NCI-H1694 treated with DMSO at 0.1 percent for 48 hours (cell line): ENCODE data around the gene ZNF552.
A peak's percentile ranks its signal among the peaks of the same experiment; 100 is the strongest.
"Not testable (repeated sequence)": the region's sequence is repeated elsewhere in the genome, so short reads cannot be mapped to it uniquely, and the experiment has no call there.

Experiments used
- DNase-seq: peaks from one replicate; lab custom pipeline; 2025; lab: John Stamatoyannopoulos, UW

The ZNF552 gene

DNA sequence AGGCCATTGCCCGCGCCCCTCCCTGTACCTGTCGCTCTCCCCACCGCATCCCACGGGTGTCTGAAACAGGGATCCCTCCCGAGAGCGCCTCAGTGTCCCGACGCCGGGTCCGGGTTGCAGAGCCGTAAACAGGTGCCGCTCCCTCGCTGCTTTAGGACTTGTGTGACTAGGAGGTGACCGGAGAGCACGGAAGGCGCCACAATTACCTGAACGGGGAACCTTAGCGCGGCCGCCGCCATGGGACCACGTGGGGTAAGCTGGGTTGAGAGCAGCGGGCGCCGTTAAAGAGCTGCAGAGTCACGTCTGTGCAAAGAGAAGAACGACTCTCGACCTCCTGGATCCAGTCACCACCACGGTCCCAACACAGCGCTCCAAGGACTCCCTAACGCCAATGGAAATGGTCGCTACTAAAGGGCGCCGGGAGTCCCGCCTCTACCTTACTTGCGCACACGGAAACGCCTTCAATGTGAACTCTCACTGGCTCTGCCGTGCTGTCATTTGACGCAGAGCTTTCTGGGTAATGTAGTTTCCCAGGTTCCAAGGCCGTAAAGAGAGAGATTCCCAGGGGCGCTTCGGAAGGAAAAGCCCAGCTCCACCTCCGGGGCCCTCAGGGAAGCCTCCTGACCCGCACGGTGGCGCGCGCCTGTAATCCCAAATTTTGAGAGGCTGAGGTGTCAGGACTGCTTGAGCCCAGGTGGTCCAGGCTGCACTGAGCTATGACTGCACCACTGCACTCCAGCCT, at the start of gene ZNF552:
TSS of gene ZNF552 (minus strand) at position 409 of the 742 bp plus-strand sequence. CDS start at position 239, 170 bp downstream.
- peak; percentile 85 for DNase-seq

DNA sequence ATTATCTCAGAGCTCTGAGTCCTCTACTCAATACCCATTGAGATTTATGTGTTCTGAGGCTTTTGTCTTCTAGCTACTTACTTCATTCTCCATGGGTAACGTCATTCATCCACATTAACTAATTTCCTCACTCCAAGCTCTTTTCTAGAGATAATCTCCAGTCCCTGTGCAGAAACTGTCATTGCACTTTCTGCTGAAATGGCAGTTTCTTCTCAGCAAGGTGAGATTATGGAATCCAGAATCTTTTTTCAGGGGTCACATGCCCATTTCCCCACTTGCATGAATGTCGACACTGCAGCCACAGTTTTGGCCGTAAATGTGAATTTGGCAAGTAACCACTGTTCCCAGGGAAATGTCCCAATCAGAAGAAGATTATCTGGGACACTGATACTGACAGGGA, 47.6 kb upstream of the ZNF552 start:
- not testable (repeated sequence) for DNase-seq

DNA sequence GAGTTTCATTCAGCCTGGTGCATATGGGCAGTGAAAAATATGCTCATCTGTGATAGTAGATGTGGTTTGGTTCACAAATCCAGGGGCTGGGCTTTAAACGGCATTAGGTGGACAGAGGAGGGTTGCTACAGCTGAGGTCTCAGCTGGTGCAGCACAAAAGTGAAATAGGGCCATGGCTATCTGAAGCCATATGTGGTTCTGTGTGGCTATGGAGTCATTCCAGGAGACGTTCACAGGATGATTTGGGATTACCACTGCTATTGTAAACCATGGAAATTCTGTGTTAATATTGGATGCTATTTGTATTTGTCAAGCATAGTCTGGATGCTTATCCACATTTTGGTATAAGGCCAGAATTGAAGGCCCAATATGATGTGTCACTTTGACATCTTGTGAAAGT, 39.4 kb upstream of the ZNF552 start:
- DNase-seq: not testable (repeated sequence)

DNA sequence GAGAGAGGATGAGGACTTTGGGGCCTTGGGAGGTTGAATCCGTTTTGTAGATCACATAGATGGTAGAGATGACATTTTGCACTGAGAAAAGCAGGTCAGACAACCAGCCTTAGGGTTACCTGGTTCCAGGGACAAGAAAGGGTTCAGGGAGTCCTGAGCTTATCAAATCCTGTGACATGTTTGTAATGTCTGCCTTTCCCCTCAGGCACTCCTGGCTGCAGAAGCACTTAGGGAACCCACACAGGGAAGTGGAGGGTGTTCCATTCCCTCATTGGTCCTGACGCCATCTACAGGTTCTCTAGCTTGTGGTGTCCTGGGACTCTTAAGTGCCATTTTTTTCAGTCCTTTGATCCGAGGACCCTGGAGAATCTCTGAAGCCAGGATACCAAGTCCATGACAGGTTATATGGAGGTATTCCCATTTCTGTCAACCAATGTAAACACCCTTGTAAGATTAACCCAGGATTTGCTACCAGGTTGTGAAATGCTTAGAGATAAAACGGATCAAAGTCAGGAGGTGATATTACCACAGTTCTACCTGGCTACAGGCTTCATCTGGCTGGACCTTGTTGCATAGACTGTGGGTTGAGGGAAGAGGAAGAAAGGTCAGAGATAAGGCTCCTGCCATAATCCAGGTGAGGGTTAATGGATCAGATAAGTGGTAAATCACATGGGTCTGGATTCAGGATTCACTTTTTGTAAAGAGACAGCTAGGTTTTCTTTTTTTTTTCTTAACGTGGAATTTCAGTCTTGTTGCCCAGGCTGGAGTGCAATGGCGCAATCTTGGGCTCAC, 37.3 kb upstream of the ZNF552 start:
- DNase-seq: not testable (repeated sequence)

DNA sequence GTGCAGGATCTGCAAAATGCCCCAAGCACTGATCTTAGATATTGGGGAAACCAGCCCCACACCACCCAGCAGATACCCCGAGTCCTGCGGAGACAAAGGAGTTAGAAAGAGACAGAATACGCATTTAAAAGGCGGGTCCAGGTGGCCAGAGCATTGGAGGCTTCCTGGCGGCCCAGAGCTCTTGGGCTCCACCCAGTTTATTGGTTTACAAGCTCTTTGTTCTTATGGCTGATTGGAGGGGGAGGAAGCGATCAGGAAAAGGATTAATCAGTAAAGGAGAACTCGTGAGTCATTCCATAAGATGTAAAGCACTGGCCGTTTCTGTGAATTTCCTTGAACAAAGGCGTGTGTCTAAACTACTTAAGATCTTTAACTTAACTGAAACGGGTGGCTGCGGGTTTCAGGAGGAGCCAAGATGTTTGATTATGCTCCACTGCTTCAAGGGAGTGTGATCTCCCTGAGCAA, 35.9 kb upstream of the ZNF552 start:
- DNase-seq: no peak

DNA sequence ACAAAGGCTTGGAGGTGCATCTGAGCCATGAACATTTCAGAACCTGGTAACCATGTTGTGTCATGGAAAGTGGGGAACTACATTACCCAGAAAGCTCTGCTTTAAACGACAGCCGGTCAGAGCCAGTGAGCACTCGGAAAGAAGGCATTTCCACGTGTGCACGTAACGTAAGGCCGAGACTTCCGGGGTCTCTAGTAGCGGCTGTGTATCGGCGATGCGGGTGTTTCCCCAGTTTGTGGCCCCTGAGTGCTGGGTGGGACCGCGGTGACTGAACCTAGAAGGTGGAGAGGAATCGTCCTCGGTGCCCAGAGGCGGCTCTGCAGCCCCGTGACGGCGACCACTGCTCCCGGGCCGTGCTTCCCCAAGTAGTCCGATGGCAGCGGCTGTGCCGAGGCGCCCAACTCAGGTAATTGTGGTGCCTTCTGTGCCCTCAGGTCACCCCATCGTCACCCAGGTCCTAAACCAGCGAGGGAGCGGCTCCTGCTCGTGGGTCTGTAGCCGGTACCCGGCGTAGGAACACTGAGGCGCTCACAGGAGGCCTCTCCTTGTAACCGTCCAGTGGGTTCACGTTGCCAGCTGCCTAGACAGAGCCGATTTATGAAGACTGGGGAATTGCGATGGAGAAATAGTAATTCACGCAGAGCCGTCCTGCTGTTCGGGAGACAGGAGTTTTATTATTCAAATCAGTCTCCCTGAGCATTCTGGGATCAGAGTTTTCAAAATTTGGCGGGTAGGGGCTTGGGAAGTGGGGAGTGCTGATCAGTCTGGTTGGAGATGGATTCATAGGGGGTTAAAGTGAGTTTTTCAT, 35.2 kb upstream of the ZNF552 start, which contains the start of gene ZNF587:
TSS of gene ZNF587 (plus strand) at position 194 of the 808 bp plus-strand sequence. CDS start at position 374, 180 bp downstream.
- DNase-seq: peak; percentile 36

DNA sequence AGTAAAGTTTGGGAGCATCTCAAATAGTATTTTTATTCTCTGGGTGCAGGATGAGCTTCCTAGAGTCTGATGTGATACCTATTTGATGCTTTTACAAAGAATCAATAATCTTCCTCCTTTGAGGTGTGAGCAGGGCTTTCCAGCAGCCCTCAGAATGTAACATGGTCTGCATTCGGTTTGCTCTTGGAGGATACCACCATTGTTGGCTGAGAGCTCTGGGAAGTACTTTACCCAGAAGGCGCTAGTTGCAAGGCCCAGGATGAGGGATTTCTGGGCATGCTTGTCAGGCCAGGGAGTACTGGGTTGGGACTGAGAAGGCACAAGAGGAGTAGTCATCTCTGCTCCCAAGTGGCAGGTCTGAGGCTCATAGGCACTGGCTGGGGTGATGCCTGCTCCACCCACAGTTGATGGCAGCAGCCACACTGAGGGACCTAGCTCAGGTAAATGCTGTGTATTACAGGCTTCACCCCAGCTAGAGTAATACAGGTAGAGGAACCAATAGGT, 34.5 kb upstream of the ZNF552 start:
- DNase-seq: not testable (repeated sequence)

DNA sequence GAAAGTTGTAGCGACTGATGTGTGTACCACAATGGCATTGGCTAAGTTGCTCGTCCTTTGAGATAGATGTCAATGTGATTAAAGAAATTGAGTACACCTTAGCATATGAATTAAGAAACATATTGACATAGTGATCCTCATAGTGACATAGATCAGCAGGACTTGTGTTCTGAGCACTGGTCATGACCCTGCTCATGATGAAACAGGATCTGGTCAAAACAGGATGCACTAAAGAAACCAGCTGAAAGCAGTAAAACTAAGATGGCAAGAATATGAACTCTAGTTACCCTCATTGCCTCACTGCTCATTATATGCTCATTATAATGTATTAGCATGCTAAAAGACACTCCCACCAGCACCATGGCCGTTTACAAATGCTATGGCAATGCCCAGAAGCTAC, 32.5 kb upstream of the ZNF552 start:
- not testable (repeated sequence) for DNase-seq

DNA sequence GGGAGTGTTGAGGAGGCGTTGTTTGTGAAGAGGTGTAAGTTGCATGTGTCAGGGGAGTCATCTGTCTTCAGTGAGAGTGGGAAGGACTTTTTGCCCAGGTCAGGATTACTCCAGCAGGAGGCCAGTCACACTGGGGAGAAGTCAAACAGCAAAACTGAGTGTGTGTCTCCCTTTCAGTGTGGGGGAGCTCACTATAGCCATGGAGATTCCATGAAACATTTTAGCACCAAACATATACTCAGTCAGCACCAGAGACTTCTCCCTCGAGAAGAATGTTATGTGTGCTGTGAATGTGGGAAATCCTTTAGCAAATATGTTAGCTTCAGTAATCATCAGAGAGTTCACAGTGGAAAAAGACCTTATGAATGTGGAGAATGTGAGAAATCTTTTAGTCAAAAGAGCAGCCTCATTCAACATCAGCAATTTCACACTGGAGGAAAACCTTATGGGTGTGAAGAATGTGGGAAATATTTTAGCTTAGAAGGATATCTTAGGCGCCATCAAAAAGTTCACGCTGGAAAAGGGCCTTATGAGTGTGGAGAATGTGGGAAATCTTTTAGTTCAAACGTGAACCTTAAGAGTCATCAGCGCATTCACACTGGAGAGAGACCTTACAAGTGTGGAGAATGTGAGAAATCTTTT, 26.5 kb upstream of the ZNF552 start:
- DNase-seq: no peak

DNA sequence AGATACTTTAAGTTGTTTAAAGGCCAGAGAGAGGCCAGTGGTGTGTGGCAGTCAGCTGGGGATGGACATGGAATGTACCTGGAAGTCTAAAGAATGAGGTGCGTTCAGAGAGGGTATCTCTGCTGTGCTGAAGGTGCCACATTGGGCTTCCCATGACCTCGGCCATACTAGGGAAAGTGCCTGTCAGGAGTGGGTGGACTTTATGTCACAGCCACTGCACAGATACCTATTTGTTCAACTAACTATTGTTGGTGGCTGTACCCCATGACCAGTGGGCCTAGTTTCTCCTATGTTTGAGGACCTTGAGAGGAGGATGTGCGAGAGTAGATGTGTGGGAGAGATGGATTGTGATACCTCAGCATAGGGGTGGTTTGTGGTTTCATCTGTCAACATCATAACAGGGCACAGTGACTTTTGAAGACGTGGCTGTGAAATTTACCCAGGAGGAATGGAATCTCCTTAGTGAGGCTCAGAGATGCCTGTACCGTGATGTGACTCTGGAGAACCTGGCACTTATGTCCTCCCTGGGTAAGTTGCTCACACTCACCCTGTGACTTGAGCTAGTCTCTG, 24.0 kb upstream of the ZNF552 start:
- not testable (repeated sequence) for DNase-seq

DNA sequence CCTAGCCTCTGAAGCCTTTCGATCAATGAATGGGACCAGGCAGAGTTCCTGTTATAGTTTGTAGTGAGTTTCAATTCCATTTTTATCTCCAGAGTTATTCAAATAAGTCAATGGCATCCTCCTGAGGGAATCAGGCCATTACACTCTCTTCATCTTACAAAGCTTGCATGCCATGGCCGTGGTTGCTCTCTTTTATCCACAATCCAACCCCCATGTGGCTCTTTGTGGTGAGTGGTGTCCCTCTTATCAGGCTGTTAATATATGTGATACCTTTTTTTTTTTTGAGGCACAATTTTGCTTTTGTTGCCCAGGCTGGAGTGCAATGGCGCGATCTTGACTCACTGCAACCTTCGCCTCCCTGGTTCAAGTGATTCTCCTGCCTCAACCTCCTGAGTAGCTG, 22.3 kb upstream of the ZNF552 start:
- DNase-seq: not testable (repeated sequence)

DNA sequence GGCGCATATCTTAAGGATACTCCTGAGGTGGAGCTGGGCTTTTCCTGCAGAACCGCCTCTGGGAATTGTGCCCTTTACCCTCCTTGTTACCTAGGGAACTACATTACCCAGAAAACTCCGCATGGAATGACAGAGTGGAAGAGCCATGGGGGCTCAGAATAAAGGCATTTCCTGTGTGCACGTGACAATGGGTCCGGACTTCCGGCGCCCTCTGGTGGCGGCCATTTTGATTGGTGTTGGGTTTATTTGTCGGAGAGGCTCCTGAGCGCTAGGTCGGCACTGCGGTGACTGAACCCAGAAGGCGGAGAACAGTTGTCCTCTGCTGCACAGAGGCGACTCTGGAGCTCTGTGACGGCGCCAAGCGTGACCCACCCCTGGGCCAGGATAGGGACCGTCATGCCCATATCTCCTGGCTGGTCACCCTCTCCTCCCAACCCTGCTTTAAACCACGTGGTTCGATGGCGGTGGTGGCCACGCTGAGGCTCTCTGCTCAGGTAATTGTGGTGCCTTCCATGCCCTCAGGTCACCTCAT, 15.4 kb upstream of the ZNF552 start, which contains the start of gene ZNF587B:
TSS of gene ZNF587B (plus strand) at position 229 of the 532 bp plus-strand sequence. CDS start at position 459, 230 bp downstream.
- DNase-seq: no peak

DNA sequence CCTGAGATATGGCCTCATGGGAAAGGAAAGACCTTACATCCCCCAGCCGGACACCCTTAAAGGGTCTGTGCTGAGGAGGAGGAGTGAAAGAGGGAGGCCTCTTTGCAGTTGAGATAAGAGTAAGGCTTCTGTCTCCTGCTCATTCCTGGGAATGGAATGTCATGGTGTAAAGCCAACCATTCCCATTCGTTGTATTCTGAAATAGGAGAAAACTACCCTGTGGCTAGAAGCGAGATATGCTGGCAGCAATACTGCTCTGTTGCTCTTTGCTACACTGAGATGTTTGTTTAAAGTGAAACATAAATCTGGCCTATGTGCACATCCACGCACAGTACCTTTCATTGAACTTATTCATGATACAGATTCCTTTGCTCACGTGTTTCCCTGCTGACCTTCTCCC, 14.6 kb upstream of the ZNF552 start:
- no peak for DNase-seq

DNA sequence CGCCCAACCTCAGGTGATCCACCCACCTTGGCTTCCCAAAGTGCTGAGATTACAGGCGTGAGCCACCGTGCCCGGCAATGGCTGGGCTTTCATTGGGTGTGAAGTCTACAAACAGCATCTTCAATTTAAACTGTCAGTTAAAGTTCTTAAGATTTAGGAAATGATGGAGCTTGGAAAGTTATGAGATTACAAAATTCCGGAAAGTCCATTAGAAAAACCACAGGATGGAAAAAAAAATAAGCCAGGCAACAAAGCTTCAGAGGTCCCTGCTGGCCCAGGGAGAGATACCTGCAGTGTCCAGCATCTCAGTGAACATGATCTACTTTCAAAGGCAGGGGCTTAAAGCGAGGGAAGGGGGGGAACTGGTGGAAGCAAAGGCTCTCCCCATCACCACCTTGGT, 10.8 kb upstream of the ZNF552 start:
- DNase-seq: no peak

DNA sequence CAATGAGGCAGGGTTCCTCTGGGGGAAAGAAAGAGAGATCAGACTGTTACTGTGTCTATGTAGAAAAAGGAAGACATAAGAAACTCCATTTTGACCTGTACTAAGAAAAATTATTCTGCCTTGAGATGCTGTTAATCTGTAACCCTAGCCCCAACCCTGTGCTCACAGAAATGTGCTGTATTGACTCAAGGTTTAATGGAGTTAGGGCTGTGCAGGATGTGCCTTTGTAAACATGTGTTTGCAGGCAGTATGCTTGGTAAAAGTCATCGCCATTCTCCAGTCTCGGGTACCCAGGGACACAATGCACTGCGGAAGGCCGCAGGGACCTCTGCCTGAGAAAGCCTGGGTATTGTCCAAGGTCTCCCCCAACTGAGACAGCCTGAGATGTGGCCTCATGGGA, 8.9 kb upstream of the ZNF552 start:
- not testable (repeated sequence) for DNase-seq

DNA sequence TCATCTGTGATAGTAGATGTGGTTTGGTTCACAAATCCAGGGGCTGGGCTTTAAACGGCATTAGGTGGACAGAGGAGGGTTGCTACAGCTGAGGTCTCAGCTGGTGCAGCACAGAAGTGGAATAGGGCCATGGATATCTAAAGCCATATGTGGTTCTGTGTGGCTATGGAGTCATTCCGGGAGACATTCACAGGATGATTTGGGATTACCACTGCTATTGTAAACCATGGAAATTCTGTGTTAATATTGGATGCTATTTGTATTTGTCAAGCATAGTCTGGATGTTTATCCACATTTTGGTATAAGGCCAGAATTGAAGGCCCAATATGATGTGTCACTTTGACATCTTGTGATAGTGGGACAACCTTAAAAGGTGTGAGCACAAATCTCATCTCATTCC, 8.4 kb upstream of the ZNF552 start:
- DNase-seq: not testable (repeated sequence)

DNA sequence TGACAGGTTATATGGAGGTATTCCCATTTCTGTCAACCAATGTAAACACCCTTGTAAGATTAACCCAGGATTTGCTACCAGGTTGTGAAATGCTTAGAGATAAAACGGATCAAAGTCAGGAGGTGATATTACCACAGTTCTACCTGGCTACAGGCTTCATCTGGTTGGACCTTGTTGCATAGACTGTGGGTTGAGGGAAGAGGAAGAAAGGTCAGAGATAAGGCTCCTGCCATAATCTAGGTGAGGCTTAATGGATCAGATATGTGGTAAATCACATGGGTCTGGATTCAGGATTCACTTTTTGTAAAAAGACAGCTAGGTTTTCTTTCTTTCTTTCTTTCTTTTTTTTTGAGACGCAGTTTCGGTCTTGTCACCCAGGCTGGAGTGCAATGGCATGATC, 6.8 kb upstream of the ZNF552 start:
- DNase-seq: not testable (repeated sequence)

DNA sequence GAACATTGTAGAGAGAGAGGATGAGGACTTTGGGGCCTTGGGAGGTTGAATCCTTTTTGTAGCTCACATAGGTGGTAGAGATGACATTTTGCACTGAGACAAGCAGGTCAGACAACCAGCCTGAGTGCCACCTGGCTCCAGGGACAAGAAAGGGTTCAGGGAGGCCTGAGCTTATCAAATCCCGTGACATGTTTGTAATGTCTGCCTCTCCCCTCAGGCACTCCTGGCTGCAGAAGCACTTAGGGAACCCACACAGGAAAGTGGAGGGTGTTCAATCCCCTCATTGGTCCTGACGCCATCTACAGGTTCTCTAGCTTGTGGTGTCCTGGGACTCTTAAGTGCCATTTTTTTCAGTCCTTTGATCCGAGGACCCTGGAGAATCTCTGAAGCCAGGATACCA, 6.4 kb upstream of the ZNF552 start:
- DNase-seq: not testable (repeated sequence)

DNA sequence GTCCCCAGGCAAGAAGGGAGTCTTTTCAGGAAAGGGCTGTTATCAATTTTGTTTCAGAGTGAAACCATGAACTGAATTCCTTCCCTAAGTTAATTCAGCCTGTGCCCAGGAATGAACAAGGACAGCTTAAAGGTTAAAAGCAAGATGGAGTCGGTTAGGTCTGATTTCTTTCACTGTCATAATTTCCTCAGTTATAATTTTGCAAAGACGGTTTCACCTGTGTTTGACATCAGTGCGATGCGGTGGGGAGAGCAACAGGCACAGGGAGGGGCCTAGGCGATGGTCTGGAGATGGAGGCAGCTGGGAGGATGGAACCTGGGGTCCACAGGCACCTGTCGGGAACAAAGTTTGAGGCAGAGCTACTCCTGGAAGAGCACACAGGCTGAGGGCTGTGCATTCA, 5.9 kb upstream of the ZNF552 start:
- DNase-seq: no peak

DNA sequence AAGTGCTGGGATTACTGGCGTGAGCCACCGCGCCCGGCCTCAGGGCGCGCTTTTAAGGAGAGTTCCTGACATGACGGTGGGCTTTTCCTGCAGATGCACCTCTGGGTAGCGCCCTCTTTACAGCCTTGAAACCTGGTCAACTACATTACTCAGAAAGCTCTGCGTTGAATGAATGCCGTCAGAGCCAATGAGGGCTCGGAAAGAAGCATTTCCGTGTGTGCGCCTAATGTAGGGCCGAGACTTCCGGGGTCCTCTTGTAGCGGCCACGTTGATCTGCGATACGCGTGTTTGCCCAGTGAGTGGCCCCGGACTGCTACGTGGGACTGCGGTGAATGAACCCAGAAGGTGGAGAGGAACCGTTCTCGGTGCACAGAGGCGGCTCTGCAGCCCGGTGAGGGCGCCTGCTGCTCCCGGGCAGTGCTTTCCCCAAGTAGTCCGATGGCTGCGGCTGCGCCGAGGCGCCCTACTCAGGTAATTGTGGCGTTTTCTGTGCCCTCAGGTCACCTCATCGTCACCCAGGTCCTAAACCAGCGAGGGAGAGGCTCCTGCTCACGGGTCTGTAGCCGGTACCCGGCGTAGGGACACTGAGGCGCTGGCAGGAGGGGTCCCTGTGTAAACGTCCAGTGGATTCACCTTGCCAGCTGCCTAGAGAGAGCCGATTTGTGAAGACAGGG, 4.9 kb upstream of the ZNF552 start:
- DNase-seq: peak; percentile 92
